Body of pancreas (tissue), 4 donors: ENCODE data around the gene ABHD17A.

Experiments
- POLR2A ChIP-seq, 3 donors: fragments of 450-650 bp; IDR thresholded peaks; one replicate each; pipeline ENCODE4 v1.6.1; 2016; ENCODE audit warnings: antibody characterized with exemption in 3 of 3, mild to moderate bottlenecking in 2 of 3
- TF ChIP-seq, protein P1 (sequence below), 7 experiments: fragments of 450-650 bp in 4 of 7; fragments of 200-600 bp in 3 of 7; sonication (generic) in 3 of 7; IDR thresholded peaks; one replicate each; pipeline ENCODE4 v1.5.1; 2016 to 2019; ENCODE audit warnings: antibody characterized with exemption in 7 of 7

DNA sequence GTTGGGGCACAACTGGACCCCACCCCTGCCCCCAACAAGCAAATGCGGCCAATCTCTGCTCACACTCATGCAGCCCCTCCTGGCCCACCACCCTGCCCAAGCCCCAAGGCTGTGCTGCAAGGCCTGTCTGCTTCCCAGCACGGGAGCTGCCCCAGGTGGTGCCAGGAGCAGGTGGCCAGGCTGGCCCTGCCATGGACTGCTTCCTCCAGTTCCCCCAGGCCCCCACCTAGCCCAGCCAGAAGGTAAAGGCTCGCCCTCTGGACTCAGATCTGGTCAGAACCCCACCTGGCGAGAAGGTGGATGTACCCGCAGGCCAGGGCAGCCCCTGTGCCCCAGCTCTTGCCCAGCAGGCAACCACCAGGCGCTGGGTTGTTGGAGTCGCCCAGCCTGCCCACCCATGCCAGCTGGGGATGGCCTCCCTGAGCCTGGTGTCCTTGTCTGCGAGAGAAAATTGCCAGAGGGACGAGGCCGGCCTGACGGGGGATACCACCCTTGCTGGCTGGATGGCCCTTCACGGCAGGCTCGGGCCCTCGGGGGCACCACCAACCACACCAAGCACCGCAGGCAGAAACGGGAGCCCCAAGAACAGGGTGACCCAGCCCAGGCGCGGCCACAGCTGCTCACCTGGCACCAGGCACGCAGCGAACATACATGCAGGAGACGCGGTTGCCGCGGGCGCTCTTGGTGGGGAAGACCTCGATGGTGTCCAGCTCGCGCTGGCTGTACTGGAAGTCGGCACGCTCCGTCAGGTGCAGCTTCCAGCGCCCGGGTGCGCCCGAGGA is 4.5 kb downstream of the ABHD17A start:
- TF ChIP-seq, protein P1, sequence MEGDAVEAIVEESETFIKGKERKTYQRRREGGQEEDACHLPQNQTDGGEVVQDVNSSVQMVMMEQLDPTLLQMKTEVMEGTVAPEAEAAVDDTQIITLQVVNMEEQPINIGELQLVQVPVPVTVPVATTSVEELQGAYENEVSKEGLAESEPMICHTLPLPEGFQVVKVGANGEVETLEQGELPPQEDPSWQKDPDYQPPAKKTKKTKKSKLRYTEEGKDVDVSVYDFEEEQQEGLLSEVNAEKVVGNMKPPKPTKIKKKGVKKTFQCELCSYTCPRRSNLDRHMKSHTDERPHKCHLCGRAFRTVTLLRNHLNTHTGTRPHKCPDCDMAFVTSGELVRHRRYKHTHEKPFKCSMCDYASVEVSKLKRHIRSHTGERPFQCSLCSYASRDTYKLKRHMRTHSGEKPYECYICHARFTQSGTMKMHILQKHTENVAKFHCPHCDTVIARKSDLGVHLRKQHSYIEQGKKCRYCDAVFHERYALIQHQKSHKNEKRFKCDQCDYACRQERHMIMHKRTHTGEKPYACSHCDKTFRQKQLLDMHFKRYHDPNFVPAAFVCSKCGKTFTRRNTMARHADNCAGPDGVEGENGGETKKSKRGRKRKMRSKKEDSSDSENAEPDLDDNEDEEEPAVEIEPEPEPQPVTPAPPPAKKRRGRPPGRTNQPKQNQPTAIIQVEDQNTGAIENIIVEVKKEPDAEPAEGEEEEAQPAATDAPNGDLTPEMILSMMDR (IDR thresholded peaks at IDR 0.05), result no peak
- no peak for TF ChIP-seq POLR2A (IDR thresholded peaks at IDR 0.05)
